Activated CD4-positive, alpha-beta T cell treated with anti-CD3 and anti-CD28 coated beads, Interleukin-2, amount 50 U/mL, for 24 hours (primary cell): Measurements from ENCODE around the gene EPB41L4B.

Experiments
- DNase-seq, 2 donors: peaks; one replicate each; pipeline ENCODE4 v3.0.0-alpha.2; 2020; ENCODE audit warnings: low read depth in 1 of 2, low spot score in 1 of 2

EPB41L4B gene

GRCh38 chr9:109166771-109167601 lies 153.9 kb downstream of the EPB41L4B start, which contains the start of gene FRRS1L:
TSS of gene FRRS1L (minus strand) at chr9:109167249. CDS start at chr9:109167138, 111 bp downstream.
- no peak for DNase-seq

DNA sequence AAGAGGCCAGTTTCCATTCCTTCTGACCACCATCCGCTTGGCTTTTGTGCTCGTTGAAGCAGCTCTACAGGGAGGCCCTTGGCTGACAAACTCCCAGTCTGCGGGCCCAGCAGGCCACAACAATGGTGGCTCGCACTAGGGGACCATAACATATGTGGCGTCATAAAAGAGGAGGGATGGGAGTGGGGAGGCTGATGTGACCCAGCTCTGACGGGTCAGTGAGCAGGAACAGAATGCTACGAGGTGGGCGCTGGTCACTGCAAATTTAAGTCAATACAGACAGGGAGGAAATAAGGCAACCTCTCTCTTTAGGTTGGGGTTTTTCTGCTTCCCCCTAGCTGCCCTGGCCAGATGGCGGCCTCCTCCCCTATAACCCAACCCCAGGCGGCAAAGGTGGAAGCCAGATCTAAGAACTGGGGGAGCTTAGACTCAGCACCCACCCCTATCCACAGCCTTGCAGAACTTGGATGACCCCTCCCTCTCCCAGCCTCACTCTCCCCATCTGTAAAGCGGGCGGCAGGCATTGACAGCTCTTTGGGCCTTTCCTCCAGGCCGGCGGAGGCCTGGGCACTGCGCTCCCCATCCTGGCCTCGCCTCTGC lies 154.6 kb downstream of the EPB41L4B start:
- DNase-seq = no peak

DNA sequence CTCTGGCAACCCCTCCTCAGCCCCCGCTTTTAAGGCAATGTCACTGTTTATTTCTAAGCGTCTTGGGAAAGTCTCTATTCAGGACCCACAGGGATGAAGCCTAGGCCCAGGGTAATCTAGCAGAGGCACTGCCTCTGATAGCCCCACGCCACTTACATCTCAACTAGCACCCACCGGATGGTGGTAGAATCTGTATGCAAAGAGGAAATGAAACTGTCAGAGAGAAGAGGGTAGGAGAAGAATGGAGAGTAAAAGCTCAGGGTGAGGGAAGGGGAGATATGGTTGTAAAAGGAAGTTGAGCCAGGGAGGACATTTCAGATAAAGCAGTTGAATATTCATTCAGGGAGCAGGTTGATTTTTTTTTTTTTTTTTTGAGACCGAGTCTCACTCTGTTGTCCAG lies 156.8 kb downstream of the EPB41L4B start:
- no peak for DNase-seq

DNA sequence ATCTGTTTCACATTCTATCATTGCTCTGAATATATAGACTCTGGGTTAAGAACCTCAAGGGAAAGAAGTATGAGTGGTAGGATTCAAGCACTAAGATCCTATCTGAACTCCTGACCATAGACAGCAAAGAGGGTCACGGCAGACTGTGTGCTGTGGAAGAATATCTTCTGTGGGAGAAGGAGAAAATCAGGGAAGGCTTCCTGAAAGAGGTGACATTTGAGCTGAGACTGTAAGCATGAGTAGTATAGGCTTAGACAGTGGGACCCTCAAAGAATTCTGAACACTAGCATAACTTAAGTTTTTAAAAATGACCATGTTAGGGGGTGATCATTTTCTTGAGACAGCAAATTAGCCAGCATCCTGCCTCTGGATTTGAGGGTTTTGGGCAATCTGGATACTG lies 157.7 kb downstream of the EPB41L4B start:
- no peak for DNase-seq

- DNase-seq = no peak
These were observed 158.2 kb downstream of the EPB41L4B start for GRCh38 chr9:109162677-109163076.

DNA sequence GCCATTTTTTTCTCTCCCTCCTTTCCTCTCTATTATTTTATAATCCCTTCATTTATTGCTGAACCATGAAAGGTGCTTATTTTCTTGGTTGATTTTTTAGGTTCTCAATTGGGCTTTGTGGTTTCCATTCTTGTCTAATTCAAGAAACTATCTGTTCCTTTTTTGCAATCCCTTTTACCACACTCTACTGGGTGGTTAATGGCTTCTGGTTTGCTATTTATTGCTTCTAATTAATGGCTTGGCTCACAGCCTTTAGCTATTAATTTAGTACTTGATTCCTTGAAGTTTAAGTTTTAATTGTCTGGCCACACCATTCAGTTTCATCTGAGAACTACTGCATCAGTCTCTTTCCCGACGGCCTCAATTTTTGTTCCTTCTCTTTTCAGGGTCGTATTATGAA lies 159.4 kb downstream of the EPB41L4B start:
- DNase-seq = no peak

- no peak for DNase-seq
These were observed 161.3 kb downstream of the EPB41L4B start for GRCh38 chr9:109159583-109159982.

GRCh38 chr9:109158651-109159050 lies 162.2 kb downstream of the EPB41L4B start:
- DNase-seq = no peak

DNA sequence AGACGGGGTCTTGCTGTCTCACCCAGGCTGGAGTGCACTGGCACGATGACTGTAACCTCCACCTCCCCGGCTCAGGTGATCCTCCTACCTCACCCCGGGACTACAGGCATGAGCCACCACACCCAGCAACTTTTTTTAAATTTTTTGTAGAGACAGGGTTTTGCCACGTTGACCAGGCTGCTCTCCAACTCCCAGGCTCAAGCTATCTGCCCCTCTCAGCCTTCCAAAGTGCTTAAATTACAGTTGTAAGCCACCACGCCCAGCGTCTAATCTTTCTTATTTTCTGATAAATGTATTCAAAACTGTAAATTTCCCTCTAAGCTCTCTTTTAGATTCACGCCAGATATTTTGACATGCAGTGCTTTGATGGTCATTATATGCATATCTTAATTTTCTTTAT lies 164.2 kb downstream of the EPB41L4B start:
- no peak for DNase-seq

DNA sequence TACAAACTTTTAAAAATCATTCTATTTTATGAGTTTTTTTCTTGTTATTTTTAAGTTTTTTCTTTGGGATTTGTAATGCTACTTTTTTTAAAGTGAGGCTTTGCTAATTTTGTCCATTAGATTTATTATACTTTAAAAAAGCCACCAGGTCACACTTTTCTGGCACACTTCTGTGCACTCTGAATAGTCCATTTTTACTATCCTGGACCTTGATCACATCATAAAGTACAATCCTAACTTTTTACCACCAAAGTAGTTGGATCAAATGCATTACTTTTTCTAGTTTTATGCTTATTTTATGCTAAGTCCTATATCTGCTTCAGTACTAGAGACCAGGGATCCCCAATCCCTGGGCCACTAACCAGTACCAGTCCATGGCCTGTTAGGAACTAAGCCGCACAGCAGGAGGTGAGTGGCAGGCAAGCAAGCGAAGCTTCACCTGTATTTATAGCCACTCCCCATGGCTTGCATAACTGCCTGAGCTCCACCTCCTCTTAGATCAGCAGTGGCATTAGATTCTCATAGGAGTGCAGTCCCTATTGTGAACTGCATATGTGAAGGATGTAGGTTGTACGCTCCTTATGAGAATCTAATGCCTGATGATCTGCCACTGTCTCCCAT lies 169.8 kb downstream of the EPB41L4B start:
- DNase-seq = no peak

DNA sequence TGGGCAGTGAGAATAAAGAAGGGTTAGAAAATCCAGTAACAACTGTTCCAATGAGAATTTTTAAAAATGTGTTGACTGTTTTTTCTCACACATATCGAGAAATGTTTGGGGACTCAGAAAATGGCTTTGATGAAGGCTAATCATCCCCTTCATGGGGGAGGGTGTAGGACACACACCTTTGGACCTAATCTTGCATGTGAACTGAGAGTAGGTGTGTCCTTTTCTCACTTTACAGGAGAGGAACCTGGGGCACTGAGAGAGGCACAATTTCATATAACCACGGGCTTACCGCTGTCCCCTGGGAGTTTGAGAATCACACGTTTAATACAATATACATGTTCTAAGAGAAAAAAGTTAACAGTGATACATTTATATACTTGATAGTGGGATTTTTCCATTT lies 171.1 kb downstream of the EPB41L4B start:
- DNase-seq = no peak

DNA sequence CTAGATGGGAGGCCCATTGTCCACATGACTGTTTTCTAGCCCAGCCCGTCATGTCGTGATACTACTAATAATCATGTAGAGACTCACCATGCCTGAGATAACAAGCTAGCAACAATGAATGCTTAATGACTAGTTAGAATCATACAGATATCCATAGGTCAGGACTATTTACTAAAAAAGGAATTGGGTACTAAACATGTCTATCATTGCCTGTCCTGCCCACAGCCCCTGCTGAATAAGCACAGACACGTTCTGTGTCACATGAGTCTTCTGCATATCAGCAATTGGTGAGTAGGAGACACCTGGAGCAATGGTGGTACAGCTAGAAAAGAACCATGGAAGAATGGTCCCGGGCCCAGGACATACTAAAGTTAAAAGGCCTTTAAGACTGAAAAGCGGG lies 171.8 kb downstream of the EPB41L4B start:
- no peak for DNase-seq

GRCh38 chr9:109145051-109145450 lies 175.8 kb downstream of the EPB41L4B start:
- DNase-seq = no peak

DNA sequence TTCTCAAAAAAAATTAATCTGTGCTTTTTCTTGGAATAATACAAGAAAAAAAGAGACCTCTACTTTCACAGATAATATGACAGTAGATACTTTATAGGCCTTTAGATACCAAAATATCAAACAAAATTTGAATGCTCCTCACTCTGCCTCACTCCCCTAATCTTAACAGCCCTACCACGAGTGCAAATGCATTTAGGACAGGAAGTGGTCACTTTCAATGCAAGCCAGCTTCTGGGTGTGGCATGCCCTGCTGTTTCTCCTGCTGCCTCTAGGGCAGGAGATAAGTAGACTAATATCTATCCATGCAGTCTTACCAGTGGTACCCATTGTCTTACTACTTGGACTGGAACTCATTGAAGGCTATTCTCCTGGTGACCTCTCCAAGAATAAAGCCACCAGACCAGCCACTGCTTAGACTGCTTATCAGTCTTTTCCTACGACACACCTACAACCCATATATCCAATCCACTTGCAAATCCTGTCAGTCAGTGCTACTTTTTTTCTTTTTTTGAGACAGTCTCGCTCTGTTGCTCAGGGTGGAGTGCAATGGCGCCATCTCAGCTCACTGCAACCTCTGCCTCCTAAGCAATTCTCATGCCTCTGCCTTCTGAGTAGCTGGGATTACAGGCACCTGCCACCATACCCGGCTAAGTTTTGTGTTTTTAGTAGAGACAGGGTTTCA lies 176.8 kb downstream of the EPB41L4B start:
- no peak for DNase-seq

DNA sequence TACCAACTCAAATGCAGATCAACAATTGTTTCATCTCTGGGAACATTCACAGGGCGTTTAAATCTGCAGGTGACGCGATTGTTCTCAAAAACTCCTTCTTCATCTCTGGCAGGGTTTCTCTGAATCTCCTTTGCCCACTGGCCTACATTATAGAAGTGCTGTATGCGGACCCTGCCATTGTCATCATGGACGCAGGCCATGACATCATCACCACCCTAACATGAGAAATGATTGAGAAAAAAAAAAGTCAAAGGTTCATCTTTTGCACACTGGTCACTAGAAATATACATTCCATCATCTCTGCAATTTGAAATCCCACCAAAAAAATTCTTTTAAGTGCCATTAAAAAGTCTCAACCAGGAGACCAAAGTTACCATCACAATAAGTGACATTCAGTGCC lies 179.5 kb downstream of the EPB41L4B start:
- DNase-seq = no peak

GRCh38 chr9:109139851-109140250 lies 181.0 kb downstream of the EPB41L4B start:
- DNase-seq = no peak

- DNase-seq = no peak
These were observed 182.4 kb downstream of the EPB41L4B start for GRCh38 chr9:109138421-109138820.

DNA sequence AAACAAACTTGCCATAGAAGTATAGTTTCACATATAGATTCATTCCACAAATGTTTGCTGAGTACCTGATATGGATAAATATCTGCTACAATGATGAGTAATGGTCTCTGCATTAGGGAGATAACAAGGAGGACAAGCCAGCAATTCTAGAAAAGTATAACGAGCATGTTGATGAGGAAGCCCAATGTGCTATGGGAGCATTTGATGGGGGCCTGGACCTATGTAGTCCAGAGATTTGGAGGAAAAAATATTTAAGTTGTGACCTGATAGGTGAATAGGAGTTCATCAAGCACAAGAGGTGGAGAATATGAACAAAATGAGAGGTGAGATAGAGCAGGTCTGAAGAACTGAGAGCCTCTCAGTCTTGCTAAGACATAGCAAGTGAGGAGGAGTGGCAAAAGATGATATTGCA lies 186.7 kb downstream of the EPB41L4B start:
- DNase-seq = no peak

- DNase-seq = no peak
These were observed 187.3 kb downstream of the EPB41L4B start for GRCh38 chr9:109133533-109133932.

- DNase-seq = no peak
These were observed 188.3 kb downstream of the EPB41L4B start for GRCh38 chr9:109132567-109133021.

DNA sequence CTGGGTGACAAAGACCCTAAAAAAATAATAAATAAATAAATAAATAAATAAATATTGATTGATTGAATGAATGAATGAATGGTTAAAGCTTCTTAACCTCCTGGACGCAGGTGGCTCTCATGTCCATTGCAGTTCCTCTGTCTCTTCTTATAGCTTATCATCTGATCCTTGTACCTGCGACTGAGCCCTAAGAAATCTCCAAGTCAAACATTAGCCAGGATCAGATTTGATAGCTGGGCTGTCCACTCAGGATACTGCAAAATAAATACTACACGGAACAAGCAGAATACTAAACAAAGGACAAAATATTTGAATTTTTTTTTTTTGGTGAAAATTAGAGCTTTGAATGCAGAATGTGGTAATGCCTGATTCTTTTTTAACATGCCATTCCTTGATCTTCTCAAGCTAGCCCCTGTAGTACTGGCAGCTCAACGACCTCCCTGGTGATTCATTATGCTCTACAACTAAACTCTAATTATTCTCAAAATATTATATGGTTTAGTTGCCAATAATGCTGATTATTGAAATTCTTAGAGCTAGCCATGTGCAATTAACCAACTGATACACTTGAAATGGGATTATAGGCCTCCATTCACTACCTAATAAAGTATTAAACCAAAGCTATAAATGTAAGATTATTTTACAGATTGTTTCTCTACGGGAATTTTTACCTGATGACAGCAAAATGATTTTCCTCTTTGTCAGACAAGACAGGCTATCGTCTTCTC lies 191.2 kb downstream of the EPB41L4B start:
- no peak for DNase-seq
